NCI-H345 (cell line): ENCODE results near the gene ATPAF2.

Experiments
- DNase-seq: peaks from one replicate; lab custom pipeline; 2025; lab: John Stamatoyannopoulos, UW

The ATPAF2 gene

DNA sequence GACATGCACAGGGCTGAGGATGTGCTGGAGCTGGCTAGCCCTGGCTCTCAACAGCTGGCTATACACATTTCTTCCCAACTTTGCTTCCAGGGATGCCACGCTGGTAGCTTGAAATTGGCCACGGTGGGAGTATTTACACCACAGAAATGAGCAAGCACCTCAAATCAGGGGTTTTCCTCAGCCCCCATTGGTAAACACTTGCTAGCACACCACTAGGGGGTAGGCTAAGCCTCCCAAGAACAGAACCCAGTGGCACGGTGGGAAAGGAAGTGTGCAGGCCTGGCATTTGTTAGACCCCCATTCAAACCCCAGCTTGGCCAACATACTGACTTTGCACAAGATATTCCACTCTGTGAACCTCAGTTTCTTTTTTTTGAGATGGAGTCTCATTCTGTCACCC is 53.4 kb downstream of the ATPAF2 start:
- no peak for DNase-seq

DNA sequence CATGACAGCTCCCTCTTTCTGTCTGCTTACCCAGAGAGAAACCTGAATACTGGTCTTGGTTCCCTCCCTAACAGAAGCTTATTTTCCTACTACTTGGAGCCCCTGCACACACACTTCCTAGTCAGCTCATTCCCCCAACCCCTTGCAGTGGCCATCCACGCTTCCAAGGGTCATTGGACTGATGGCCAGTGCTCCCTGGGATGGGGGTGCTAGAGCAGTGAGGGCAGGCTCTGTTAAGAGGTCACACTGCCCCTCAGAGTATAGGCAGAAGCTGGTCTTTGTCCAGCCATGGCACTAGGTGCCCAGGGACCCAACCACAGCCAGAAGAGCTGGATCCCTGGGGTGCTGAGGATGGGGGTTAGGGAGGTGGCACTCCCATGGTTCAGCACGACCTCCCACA is 53.8 kb downstream of the ATPAF2 start:
- DNase-seq, result no peak

DNA sequence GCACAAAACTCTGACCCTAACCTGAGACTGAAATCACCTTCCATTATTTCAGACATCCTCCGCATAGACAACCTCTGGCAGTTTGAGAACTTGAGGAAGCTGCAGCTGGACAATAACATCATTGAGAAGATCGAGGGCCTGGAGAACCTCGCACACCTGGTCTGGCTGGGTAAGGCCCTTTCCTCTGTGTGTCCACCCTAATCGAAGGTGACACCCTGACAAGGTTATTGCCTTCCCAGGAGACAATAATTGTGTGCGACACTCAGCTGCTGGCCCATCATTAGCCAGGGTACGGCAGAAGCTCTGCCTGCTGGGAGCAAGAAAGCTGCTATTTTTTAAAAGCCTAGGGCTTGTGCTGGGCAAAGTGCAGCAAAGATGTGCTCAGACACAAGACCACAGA is 55.2 kb downstream of the ATPAF2 start:
- no peak for DNase-seq

DNA sequence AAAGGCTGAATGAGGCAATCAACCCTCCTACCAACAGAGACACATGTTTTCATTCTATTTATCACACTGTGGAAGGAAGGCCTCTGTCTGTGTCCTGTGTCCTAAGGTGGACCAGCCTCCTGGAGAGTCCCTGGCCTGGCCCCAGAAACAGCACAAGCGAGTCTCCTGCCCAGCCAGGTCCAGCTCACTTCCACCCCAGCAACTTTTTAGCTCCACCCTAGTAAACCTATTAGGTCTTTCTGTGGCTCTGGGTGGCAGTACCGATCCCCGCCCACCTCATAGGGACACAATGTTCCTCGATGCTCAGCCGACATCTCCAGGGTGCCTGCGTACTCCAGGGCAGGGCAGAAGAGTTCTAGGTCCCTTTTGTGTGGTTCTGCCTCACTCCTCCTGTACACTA is 55.6 kb downstream of the ATPAF2 start:
- DNase-seq, result no peak

DNA sequence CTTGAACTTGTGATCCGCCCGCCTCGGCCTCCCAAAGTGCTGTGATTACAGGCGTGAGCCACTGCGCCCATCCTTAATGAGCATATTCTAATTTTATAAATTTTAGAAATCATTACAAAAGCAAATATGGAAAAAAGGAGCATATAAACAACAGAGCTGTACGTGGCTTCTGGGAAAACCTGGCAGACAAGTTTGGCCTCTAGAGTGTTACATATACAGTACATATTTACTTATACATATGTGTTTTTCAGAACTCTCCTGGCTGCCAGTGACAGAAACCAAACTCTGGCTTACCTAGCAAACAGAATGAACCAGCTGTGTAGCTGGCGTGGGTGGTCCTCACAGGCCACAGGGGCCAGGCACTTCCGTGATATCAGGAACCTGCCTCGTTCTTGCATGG is 56.2 kb downstream of the ATPAF2 start:
- no peak for DNase-seq

DNA sequence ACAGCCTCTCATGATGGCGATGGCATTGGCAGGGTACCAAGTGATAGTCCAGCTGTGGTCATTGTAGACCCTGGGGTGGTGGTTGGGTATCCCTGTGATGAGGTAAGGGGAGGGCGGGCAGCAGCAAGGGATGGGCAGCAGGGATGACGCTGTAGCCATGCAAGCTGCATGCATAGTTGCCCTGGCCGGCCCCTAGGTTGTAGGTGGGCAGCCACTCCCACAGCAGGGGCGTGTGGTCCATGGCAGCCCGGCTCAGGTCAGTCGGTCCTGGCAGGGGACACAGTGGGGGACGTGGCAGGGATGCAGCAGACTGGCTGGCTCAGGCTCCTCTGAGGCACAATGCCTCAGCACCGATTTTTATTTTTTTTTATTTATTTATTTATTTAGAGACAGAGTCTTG is 57.6 kb downstream of the ATPAF2 start:
- no peak for DNase-seq

DNA sequence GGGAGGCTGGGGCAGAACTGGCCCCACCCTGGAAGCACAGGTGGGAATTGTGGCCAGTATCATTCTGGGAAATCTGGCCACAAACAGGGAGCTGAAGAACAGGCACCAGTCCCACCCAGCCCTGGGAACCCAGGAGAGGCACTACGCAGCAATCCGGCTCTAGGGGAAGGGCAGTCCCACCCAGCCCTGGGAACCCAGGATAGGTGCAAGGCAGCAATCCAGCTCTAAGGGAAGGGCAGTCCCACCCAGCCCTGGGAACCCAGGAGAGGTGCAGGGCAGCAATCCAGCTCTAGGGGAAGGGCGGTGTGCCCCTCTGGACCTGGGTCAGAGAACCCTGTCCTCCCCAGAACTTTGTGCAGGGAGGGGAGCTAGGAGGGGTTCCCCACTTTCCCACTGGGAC is 59.2 kb downstream of the ATPAF2 start:
- no peak for DNase-seq

DNA sequence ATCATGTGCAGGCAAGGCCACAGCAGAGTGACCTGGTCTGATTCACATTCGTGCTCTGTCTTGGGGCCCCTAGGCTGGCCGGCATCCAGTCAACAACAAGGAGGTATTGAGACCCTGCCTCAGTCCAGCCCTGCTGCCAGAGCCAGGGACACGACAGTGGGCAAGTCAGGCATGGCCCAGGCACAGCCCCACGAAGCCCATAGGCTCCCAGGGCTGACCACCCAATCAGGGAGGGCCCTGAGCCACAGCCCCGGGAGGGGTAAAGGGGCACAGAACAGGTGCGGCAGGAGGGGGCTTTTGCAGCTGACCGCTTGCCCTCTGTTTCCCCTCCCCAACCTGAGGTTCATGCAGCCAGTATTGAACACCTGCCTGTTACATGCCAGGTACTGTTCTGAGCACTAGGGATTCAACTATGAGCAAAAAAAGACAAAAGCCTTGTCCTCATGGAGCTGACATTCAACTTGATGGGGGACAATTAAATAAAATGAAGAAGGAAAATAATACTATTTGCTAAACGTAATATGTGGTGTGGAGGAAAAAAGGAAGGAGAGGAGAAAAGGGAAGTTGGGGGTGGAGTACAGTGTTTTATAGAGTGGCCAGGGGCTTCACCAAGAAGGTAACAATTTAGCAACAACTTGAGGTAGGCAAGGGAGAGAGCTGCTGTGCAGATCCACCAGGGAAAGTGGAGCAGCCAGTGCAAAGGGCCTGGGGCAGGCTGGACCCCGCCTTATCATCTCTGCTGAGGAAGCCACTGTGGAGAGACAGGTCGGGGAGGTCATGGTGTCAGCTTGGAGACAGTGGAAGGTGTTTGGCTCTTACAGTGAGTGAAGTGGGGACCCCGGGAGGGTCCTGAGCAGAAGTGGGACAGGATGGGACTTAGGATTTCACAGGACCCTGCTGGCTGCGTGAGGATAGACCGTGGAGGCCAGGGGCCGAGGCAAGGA is 60.2 kb downstream of the ATPAF2 start:
- DNase-seq, result no peak

DNA sequence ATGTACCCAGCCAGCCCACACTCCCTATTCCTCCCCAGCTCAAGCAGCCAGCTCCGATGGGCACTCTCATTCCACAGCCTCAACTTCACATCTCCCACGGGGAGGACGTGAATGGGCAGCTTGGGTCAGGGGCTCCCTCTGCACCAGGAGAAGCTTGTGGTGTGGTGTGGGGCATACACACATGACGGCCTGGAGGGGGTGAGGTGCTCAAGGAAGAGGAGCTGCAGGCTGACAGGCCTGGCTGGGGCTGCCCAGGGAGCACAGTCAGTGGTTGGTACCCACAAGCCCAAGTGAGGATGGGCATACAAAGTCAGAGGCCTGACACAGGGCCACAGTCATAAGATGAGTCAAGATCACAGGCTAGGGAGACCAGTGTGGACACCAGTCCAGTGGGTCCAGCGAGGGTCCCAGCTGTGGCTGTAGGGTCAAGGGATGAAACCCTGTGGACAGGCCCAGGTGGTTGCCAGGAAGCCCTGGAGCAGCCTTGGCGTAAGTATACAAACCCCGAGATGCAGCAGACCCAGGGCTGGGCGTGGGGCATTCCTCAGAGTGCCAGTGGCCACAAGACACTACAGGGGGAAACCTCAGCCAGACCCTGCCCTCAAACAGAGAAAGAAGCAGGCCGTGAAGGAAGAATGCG is 61.9 kb downstream of the ATPAF2 start:
- DNase-seq, result no peak

DNA sequence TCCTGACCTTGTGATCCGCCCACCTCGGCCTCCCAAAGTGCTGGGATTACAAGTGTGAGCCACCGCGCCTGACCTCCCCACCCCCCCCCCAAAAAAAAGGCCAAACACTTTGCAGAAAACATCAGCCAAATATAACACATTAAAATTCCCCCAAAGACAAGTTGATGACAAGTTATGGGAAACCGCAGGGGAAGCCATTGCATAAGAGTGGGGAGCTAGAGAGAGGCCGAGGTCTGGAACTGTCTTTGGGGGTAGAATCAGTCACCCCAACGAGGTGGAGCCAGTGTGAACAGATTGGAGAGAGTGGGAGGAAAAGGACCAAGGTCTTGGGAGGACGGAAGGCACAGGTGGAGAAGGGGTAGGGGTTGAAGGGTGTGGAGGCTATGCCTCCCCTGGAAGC is 63.5 kb downstream of the ATPAF2 start:
- no peak for DNase-seq

DNA sequence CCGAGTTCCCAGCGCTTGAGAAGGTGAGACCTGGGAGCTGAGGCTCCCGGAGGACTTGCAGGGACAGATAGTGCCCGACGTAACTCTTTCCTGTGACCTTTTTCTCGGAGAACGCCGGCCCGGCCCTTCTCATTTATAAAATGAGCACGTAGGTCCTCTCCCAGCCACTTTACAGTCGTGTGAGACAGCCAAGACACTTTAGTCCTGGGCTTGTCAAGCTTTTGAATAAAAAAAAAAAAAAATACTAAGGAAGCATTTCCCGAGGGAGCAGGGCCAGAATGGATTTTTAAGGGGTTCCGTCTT is 66.1 kb downstream of the ATPAF2 start:
- no peak for DNase-seq

DNA sequence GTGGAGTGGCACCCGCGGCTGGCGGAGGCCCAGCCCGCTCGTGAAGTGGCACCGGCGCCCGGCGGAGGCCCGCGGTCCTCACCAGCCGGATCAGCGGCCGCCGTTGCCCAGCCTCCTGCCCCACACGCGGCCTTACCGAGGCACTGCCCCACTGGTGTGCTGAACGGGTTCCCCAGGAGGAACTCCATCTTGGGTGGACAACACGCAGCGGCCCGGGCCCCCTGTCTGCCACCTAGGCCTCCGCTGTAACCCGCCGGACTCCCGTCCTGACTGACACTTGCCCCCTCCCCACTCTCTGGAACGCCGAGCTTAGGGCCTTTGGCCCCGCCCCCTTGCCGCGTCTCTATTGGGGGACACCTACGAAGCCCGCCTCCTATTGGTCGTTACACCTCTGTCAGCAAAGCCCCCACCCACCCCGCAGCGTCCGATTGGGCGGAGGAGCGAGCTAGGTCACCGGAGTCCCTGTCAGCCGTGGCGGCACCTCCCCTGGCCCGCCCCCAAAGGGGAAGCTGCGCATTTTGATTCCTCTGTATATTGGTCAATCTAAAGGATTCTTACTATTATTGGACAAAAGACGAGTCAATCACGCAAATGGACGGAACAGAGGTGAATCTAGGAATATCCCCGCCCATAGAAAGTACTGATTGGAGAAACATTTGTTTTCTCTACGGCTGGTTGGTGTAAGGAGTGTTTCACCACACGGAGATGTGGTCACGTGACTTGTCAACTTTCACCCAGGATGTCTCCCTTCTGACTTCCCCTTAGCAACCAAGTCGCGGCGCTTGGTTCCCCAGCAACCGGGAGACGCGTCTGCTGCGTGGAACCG is 66.6 kb downstream of the ATPAF2 start, which contains the start of the genes DRC3 and TOM1L2:
DRC3 (plus strand) TSS at position 737 of the 826 bp plus-strand sequence. CDS start 4,737 bp downstream, outside the sequence.
TOM1L2 (minus strand) TSS at position 275 of the 826 bp plus-strand sequence; CDS start at position 188, 87 bp downstream.
- peak; percentile 99 for DNase-seq

DNA sequence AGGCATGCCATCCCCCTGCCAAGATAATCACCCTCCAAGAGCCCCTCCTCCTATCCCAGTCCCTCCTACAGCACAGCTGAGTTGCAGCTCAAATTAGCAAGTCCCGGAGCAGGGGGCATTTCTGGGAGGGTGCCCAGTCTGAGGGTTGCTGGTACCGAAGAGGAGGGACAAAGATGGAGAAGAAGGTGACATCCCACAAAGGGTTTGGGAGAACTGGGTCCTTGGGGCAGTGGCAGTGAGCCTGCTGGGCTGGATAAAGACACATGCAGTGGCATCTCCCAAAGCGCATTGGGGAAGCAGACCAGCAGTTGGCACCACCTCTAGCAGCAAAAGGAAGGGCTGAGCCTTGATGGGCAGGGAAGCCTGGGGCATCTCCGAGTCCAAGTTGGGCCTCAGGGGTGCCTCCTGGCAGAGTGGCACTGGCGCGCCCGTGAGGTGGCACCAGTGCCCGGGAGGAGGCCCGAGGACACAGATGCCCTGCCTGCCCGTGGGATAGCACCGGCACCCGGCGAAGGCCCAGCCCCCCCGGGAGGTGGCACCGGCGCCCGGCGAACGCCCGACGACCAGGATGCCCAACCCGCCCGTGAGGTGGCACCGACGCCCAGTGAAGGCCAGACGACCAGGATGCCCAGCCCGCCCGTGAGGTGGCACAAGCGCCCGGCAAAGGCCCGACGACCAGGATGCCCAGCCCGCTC is 67.4 kb downstream of the ATPAF2 start:
- no peak for DNase-seq

DNA sequence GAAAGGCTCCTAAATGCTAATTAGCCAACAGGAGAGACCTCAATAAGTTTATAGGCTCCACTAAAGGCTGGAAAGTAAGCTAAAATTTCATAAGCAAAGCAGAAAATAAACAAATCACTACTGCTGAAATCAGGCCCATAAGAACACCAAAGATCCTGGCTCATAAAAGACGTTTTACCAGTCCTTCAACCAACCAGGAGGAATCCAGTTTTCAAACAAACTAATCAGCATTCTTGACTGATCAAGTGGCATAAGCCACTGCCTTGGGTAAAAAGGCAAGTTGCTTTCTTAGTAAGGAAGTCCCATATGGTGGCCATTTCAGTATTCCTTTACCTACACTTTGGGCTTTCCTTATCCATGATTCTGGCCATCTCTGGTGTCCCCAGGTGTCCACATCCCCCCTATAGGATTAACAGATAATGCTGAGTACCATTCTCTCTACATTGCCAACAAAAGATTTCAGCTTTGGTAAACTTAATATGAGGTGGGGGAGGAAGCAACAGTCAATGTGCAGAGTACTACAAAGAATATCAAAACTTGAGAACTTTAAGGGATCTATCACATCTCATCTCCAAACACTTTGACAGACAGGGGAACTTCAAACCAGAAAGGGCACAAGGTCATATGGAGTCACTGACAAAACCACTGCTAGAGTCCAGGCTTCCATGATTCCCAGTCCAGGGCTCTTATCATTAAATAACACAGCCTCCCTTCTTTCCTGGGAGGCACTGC is 68.1 kb downstream of the ATPAF2 start:
- no peak for DNase-seq
